Right cardiac atrium (tissue), 5 donors: ENCODE measurements around the gene LCAT. TPM values are rescaled to one million over a fixed set of nuclear protein-coding genes. Genes with fewer than 3 reads are reported as not detected.
A peak's percentile ranks its signal among the peaks of the same experiment; 100 is the strongest.
"Not testable (repeated sequence)": the region's sequence is repeated elsewhere in the genome, so short reads cannot be mapped to it uniquely, and the experiment has no call there.

ENCODE experiments used
- ATAC-seq, 2 donors: fragments of 200-7000 bp; cut with Tn5 transposase; one replicate each; pipeline versions ENCODE4 v1.8.0 to v1.9.1; 2020; ENCODE audit warnings: moderate library complexity in 2 of 2, mild to moderate bottlenecking in 1 of 2
- DNase-seq, 3 donors: peaks; one replicate each; pipeline ENCODE4 v3.0.0-alpha.2; 2020
- H3K27ac ChIP-seq: one replicate; pipeline ENCODE4 v1.5.1; 2013; ENCODE audit warnings: mild to moderate bottlenecking, low read length, control low read depth, moderate library complexity
- H3K27me3 ChIP-seq: one replicate; pipeline ENCODE4 v1.6.1; 2013; ENCODE audit not compliant: control insufficient read depth, insufficient read depth
- H3K4me1 ChIP-seq: one replicate; pipeline ENCODE4 v1.6.1; 2013; ENCODE audit warnings: low read length; ENCODE audit not compliant: control insufficient read depth, insufficient read depth
- H3K4me3 ChIP-seq: one replicate; pipeline ENCODE4 v1.5.1; 2013; ENCODE audit warnings: low read length, control low read depth
- H3K9me3 ChIP-seq: one replicate; pipeline ENCODE4 v1.6.1; 2013; ENCODE audit warnings: low read length; ENCODE audit not compliant: control insufficient read depth
- WGBS: extraction: QIAGEN DNeasy Blood & Tissue Kit; methylation state at CpG from one replicate; pipeline ENCODE4 v1.1.7; 2013; 5-methylcytosine and 5-hydroxymethylcytosine counted together
- intact Hi-C, 4 donors: fragments of 100-400 bp; cut with DNase I; formaldehyde crosslinking; loops; one replicate each; pipeline versions ENCODE4 v1.11.0 to v1.14.0; 2022 to 2023
- polyA plus RNA-seq: library from polyadenylated mRNA; stranded (reverse); fragments of 200-250 nt; gene quantifications from one replicate; pipeline ENCODE4 v1.2.3, GENCODE V29; 2013
- total RNA-seq, 4 donors: library from RNA; stranded (reverse); fragmentation: NEBNext Ultra II Directional; extraction: Animal tissue kit (Norgen Biotek cat#: 25700); gene quantifications; one replicate each; pipeline ENCODE4 v1.2.1, GENCODE V29; 2021
- donor health status: healthy with polysubstance abuse.
- donor health status: DM: no; HTN: yes; CAD: no.
- donor health status: DM: no; HTN: no; CAD: no.
- donor health status: DM: no; HTN: yes; CAD: no; lungs with severe emphysema.
- donor health status: DM: yes; HTN: yes; CAD: no.

The LCAT gene
- total and polyA plus RNA-seq, 5 donors: 15.0 to 27.0 (median 17.0) TPM

DNA sequence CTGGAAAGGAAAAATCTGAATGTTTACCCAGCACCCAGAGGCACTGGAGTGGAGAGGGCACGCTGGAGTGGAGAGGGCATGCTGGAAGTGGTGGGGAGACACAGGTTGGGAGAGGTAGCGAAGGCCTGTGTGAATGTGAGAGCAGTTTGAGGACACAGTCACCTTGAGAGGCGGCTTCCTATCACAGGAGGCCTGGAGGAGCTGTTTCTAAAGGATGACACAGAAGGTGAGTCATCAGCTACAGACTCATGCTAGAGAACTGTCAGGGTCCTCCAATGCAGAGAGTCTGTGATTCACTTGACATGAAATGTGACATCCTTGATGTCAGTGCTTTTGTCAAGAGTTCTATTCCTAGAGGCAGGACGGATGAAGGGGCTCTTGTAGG is 26.1 kb downstream of the LCAT start:
- WGBS: 68% methylated on average over 4 of the region's 4 CpGs
- Histone ChIP-seq H3K4me3 (no peak overlapping the region), H3K4me1 (peaks cover 9% of the 10 kb centered on the region), H3K27ac (peak overlapping the region; percentile 89), H3K27me3 (no peaks in the 10 kb centered on the region), H3K9me3 (no peaks in the 10 kb centered on the region)
- intact Hi-C loops: loop anchor here in 1 of 4 donors (5.0 kb wide), 1 partner anchor 86 kb away; no protein-coding TSS in a partner anchor
- DNase-seq (no peak), ATAC-seq (peak; percentile 32 to 76)

DNA sequence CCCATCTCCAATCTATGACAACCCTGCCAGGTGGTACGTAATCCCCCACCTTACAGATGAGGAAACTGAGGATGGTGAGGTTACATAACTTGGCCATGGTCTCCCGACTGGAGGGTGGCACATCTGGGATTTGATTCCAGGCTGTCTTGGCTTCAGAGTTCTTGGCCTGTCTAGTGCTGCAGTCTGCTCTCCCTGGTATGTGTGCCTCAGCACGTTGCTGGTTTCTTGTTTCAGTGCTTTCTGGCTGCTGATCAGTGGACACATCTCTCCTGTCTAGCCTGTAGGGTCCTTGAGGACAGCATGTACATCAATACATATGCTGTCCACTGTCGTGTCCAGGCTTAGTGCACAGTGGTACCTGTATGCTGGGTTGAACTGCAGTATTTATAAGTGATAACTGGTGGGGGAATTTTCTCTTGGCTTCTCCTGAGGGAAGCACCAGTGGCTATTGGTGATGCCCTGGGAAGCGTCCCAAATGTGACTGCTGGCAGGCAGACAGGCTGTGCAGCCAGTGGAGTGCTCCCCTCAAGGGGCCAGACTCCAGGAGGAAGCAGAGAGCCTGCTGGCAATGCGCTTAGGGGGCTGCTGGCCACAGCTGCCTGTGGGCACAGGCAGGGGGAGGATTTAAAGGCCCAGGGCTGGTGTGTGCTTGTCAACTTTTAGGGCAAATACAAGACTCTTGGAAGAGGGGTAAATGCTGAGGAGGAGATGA is 26.6 kb downstream of the LCAT start:
- WGBS: 39% methylated on average over 6 of the region's 6 CpGs
- Histone ChIP-seq H3K9me3 (no peaks in the 10 kb centered on the region), H3K27ac (peak overlapping the region; percentile 82), H3K27me3 (no peaks in the 10 kb centered on the region), H3K4me1 (peaks cover 9% of the 10 kb centered on the region), H3K4me3 (no peak overlapping the region)
- intact Hi-C loops: loop anchor here in 1 of 4 donors (5.0 kb wide), 1 partner anchor 85 kb away; no protein-coding TSS in a partner anchor
- ATAC-seq (peak; percentile 61 to 76), DNase-seq (peak; percentile 68 to 90 (median 86))

DNA sequence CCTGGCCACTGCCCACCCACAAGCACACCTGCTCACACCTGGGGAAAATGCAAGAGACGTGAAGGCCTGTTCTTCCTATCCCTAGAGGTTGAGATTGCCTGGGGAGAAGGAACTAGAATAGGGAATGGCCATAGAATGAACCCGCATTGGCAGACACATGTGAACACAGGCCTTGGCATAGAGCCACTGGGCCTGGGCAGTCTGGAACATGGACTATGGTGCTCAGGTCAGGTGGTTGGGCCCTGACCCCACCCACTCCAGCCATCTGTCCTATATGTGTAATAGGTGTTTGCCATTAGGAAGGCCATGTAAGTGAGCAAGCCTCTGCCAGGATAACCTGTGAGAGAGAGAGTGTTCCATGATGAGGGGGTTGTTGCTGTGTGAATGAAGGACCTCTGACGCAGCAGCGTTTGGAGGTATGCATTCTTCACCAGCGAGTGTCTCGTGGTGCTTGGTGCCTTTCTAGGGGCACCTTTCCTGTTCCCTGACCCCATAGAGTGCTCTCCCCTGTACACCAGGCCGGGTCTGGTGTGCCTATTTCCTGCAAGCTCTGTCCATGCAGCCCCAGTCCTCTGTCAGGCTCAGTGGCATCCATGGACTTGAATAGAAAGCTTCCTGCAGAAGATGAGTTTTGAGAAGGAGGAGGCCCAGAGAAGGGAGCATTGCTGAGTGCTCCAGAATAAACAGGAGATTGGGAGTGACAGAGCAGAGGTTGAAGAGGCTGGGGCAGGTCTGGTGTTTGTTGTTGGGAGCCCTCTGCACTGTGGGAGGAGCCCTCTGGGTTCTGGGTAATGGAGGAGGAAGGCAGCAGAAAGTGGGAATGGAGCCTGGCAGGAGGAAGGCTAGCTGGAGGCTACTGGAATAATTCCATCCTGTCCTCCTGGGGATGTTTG is 27.8 kb downstream of the LCAT start:
- ATAC-seq: no peak
- no peak overlapping the region for H3K27ac ChIP-seq
- no peak for DNase-seq
- WGBS: 79% methylated on average over 7 of the region's 7 CpGs
- H3K4me1 ChIP-seq: peaks cover 9% of the 10 kb centered on the region
- intact Hi-C loops: loop anchor here in 1 of 4 donors (5.0 kb wide), 1 partner anchor 84 kb away; no protein-coding TSS in a partner anchor
- no peaks in the 10 kb centered on the region for H3K27me3 ChIP-seq
- H3K4me3 ChIP-seq: no peak overlapping the region
- no peaks in the 10 kb centered on the region for H3K9me3 ChIP-seq

DNA sequence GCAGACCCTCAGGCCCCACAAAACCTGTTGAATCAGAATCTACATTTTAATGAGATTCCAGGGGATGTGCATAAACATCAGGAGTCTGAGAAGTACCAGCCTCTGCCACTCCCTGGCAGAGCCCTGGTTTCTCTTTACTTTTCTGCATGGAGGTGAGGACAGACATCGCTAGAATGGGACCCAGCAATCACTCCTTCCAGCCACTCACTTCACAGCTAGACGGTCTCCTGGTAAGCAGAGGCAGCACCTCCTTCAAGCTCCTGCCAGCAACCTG is 28.5 kb downstream of the LCAT start:
- H3K4me1 ChIP-seq, H3K9me3 ChIP-seq, H3K27ac ChIP-seq, ATAC-seq, H3K27me3 ChIP-seq, DNase-seq, H3K4me3 ChIP-seq: not testable (repeated sequence)
- intact Hi-C loops: loop anchor here in 1 of 4 donors (5.0 kb wide), 1 partner anchor 83 kb away; no protein-coding TSS in a partner anchor
- WGBS: 63% methylated on average over 2 of the region's 2 CpGs

DNA sequence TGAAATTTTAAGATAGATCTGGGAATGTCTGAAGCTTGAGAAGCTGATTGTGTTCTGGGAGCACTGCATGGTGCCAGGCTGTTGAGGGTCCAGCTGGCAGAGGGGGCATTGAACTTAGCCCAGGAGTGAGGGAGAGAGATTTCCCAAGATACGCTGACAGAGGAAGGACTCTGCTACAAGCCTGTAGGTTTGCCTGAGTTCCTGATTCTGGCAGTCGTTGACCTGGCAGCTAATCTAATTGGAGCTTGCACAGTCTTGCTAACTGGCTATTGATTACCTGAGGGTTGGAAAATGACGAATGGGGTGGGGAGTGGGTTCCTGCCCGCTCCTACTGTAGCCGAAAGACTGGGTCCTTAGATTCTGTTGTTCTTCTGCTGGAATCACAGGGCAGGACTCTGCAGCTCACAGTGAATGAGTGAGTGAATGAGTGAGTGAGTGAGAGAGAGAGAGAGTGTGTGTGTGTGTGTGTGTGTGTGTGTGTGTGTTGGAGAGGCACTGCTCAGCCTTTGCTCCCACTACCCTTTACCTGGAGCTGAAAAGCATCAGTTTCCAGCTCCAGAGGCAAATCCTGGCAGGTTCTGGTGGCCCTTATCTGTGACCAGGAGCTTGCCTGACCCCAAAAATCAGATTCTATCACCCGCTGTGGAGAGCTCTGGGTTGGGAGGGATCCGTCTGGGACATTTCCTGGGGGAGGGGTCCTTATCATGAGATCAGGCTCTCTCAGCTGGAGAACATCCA is 29.0 kb downstream of the LCAT start:
- H3K27ac ChIP-seq: no peak overlapping the region
- peaks cover 9% of the 10 kb centered on the region for H3K4me1 ChIP-seq
- DNase-seq (no peak), ATAC-seq (no peak)
- H3K4me3 ChIP-seq: no peak overlapping the region
- WGBS: 74% methylated on average over 7 of the region's 7 CpGs
- H3K9me3 ChIP-seq: no peaks in the 10 kb centered on the region
- H3K27me3 ChIP-seq: no peaks in the 10 kb centered on the region
- intact Hi-C loops: loop anchor here in 1 of 4 donors (5.0 kb wide), 1 partner anchor 83 kb away; no protein-coding TSS in a partner anchor

DNA sequence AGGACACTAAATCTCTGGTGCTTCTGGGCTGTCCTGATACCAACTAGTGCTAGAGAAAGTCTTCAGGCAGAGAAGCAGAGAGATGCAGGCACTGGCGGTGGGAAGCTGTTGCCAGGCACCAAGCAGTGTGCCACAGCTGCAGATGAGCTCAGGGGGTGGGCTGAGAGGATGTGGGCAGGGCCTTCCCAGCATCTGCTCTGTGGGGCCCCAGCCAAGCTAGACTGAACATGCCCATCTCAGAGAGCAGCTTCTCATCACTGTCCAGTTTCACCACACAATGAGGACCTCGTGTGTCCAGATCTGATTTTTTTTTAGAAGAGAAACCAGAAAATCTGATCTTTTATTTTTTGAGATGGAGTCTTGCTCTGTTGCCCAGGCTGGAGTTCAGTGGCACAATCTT is 33.8 kb downstream of the LCAT start:
- ATAC-seq (no peak), DNase-seq (no peak)
- H3K9me3 ChIP-seq: no peaks in the 10 kb centered on the region
- no peak overlapping the region for H3K4me3 ChIP-seq
- no peak overlapping the region for H3K27ac ChIP-seq
- WGBS: 66% methylated on average over 2 of the region's 2 CpGs
- H3K4me1 ChIP-seq: no peaks in the 10 kb centered on the region
- intact Hi-C loops: no loop called here
- no peaks in the 10 kb centered on the region for H3K27me3 ChIP-seq

DNA sequence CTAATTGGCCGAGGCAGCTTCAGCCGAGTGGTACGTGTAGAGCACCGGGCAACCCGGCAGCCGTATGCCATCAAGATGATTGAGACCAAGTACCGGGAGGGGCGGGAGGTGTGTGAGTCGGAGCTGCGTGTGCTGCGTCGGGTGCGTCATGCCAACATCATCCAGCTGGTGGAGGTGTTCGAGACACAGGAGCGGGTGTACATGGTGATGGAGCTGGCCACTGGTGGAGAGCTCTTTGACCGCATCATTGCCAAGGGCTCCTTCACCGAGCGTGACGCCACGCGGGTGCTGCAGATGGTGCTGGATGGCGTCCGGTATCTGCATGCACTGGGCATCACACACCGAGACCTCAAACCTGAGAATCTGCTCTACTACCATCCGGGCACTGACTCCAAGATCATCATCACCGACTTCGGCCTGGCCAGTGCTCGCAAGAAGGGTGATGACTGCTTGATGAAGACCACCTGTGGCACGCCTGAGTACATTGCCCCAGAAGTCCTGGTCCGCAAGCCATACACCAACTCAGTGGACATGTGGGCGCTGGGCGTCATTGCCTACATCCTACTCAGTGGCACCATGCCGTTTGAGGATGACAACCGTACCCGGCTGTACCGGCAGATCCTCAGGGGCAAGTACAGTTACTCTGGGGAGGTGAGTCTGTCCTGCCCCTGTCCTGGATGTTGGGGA is 34.7 kb downstream of the LCAT start:
- Histone ChIP-seq H3K4me1 (no peaks in the 10 kb centered on the region), H3K27me3 (no peaks in the 10 kb centered on the region), H3K9me3 (no peaks in the 10 kb centered on the region), H3K27ac (no peak overlapping the region), H3K4me3 (no peak overlapping the region)
- WGBS: 94% methylated on average over 36 of the region's 36 CpGs
- ATAC-seq (peak in 1 of 2 donors; percentile 26), DNase-seq (no peak)
- intact Hi-C loops: no loop called here

DNA sequence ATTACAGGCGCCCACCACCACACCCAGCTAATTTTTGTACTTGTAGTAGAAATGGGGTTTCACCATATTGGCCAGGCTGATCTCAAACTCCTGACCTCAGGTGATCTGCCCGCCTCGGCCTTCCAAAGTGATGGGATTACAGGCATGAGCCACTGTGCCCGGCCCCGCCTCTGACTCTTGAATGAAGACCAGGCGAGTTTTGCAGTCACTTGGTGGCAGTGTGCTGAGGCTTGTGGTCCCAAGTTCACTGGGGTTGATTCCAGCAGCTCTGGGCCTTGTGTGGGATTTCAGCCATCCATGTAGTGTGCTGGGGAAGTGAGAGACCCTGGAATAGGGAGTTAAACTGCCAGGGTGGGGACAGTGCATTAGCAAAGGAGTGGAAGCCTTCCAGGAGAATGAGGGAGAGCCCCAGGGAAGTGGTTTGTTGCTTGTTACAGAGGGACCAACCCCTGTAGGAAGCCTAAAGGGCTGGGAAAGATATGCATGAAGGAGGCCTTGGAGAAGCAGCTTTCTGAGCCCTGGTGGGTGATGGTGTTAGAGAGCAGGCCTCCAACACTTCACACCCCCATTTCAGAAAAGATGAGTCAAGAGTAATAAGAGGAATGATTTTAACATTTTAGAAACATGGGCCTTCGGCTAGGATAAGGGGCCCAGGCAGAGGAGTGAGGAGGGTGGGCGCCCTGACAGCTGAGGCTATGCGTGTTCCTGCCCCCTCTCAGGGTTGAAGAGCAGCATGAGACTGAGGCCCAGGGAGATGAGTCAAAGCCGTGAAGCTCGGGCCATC is 36.3 kb downstream of the LCAT start:
- no peaks in the 10 kb centered on the region for H3K27me3 ChIP-seq
- DNase-seq (no peak), ATAC-seq (no peak)
- H3K4me3 ChIP-seq: no peak overlapping the region
- intact Hi-C loops: no loop called here
- no peak overlapping the region for H3K27ac ChIP-seq
- no peaks in the 10 kb centered on the region for H3K9me3 ChIP-seq
- WGBS: 87% methylated on average over 11 of the region's 11 CpGs
- no peaks in the 10 kb centered on the region for H3K4me1 ChIP-seq

DNA sequence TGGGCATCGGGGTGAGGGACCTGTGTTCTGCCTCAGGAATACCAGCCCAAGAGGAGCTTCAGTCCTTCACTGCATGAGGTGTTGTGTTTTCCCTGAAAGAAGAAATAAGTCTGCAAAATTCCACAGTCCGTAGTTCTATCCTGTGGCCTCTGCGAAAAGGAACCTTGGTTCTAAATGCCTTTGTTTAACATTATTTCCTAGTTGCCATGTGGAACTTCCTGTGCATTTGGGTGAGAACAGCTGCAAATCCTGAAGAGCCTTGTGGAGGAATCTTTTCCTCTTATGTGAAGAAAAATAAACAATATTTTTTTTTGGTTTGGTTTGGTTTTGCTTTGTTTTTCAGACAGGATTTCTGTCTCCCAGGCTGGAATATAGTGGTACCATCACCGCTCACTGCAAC is 41.1 kb downstream of the LCAT start:
- Histone ChIP-seq H3K27ac (no peak overlapping the region), H3K9me3 (no peaks in the 10 kb centered on the region), H3K4me1 (no peaks in the 10 kb centered on the region), H3K27me3 (no peaks in the 10 kb centered on the region), H3K4me3 (no peak overlapping the region)
- ATAC-seq (no peak), DNase-seq (no peak)
- intact Hi-C loops: no loop called here
- WGBS: 70% methylated on average over 4 of the region's 4 CpGs

DNA sequence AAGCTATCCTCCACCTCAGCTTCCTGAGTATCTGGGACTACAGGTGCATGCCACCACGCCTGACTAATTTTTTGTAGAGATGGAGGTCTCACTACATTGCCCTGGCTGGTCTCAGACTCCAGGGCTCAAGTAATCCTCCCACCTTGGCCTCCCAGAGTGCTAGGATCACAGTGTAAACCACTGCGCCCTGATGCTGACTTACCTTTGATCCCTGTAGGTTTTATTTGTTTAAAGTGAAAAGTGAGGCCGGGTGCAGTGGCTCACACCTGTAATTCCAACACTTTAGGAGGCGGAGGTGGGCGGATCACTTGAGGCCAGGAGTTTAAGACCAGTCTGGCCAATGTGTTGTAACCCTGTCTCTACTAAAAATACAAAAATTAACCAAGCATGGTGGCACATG is 42.2 kb downstream of the LCAT start:
- no peaks in the 10 kb centered on the region for H3K9me3 ChIP-seq
- intact Hi-C loops: no loop called here
- WGBS: 96% methylated on average over 5 of the region's 5 CpGs
- H3K4me1 ChIP-seq: no peaks in the 10 kb centered on the region
- H3K27ac ChIP-seq: no peak overlapping the region
- no peaks in the 10 kb centered on the region for H3K27me3 ChIP-seq
- DNase-seq (no peak), ATAC-seq (no peak)
- no peak overlapping the region for H3K4me3 ChIP-seq
